B cell (primary cell): ENCODE results near the gene ODAD4. TPM values are rescaled to one million over a fixed set of nuclear protein-coding genes. Genes with fewer than 3 reads are reported as not detected.

Source experiments
- ATAC-seq: fragments of 200-7000 bp; cut with Tn5 transposase; one replicate; pipeline ENCODE4 v1.10.0; 2021; ENCODE audit warnings: low read depth, mild to moderate bottlenecking, moderate number of reproducible peaks, moderate library complexity
- CTCF ChIA-PET: fragments of 350-600 bp; sonication (Branson Sonifier 250); formaldehyde crosslinking; loops from one replicate; lab custom pipeline; 2021; ENCODE audit warnings: antibody characterized with exemption, inconsistent platforms; lab: Charles Lee
- POLR2A ChIA-PET: fragments of 350-600 bp; sonication (Branson Sonifier 250); formaldehyde crosslinking; loops from one replicate; lab custom pipeline; 2021; ENCODE audit warnings: antibody characterized with exemption; lab: Charles Lee
- DNase-seq: peaks from one replicate; pipeline ENCODE4 v3.0.0; 2013
- H2AFZ ChIP-seq: 2 replicates; pipeline ENCODE4 v1.6.1; 2012; ENCODE audit warnings: mild to moderate bottlenecking, low read depth, low read length; ENCODE audit not compliant: insufficient read depth, poor library complexity, severe bottlenecking
- H3K27ac ChIP-seq, 2 donors: 1 replicate in 1 of 2; 2 replicates in 1 of 2; pipeline ENCODE4 v1.5.1; 2012 to 2013; ENCODE audit warnings: low read length in 2 of 2, mild to moderate bottlenecking in 2 of 2, moderate library complexity in 1 of 2
- H3K27me3 ChIP-seq, 4 experiments: fragments of 200-600 bp in 1 of 4; sonication (generic) in 1 of 4; replicated peaks in 1 of 4; 1 replicate in 2 of 4; 2 replicates in 2 of 4; pipeline versions ENCODE4 v1.6.1 to v1.7.0; 2013 to 2016; ENCODE audit warnings: low read length in 3 of 4, mild to moderate bottlenecking in 2 of 4, mixed read lengths in 1 of 4, moderate library complexity in 1 of 4; ENCODE audit not compliant: insufficient read depth in 4 of 4, control insufficient read depth in 3 of 4; ENCODE audit errors: control extremely low read depth in 1 of 4
- H3K36me3 ChIP-seq, 2 experiments: replicated peaks in 1 of 2; 1 replicate in 1 of 2; 2 replicates in 1 of 2; pipeline versions ENCODE4 v1.6.1 to v1.7.1; 2013; ENCODE audit warnings: low read length in 1 of 2; ENCODE audit not compliant: insufficient read depth in 2 of 2, control insufficient read depth in 1 of 2; ENCODE audit errors: control extremely low read depth in 1 of 2, extremely low read depth in 1 of 2
- H3K4me1 ChIP-seq, 2 donors: fragments of 200-600 bp in 1 of 2; sonication (generic) in 1 of 2; 1 replicate in 1 of 2; 2 replicates in 1 of 2; pipeline versions ENCODE4 v1.5.1 to v1.6.1; 2013 to 2017; ENCODE audit warnings: low read length in 2 of 2; ENCODE audit not compliant: control insufficient read depth in 2 of 2, insufficient read depth in 2 of 2
- H3K4me2 ChIP-seq: replicated peaks from 2 replicates; pipeline ENCODE3; 2012; ENCODE audit warnings: mild to moderate bottlenecking, low read depth, low read length; ENCODE audit not compliant: poor library complexity, severe bottlenecking
- H3K4me3 ChIP-seq, 5 experiments: fragments of 200-600 bp in 1 of 5; sonication (generic) in 1 of 5; 1 replicate in 3 of 5; 2 replicates in 2 of 5; pipeline versions ENCODE4 v1.5.1 to v1.7.0; 2011 to 2016; ENCODE audit warnings: low read length in 4 of 5, mild to moderate bottlenecking in 4 of 5, low read depth in 2 of 5, control low read depth in 1 of 5, moderate library complexity in 1 of 5; ENCODE audit not compliant: insufficient read depth in 1 of 5; ENCODE audit errors: control extremely low read depth in 1 of 5, extremely low read depth in 1 of 5
- H3K79me2 ChIP-seq: fragments of 200-600 bp; sonication (generic); one replicate; pipeline ENCODE4 v1.6.0; 2016; ENCODE audit warnings: low read length; ENCODE audit not compliant: control insufficient read depth, insufficient read depth
- H3K9ac ChIP-seq: fragments of 200-600 bp; sonication (generic); 2 replicates; pipeline ENCODE4 v1.6.1; 2017; ENCODE audit warnings: mild to moderate bottlenecking, low read length, moderate library complexity
- H3K9me3 ChIP-seq, 3 donors: one replicate each; pipeline versions ENCODE4 v1.6.1 to v1.7.1; 2013; ENCODE audit warnings: low read length in 2 of 3; ENCODE audit not compliant: control insufficient read depth in 2 of 3, insufficient read depth in 1 of 3; ENCODE audit errors: control extremely low read depth in 1 of 3
- H4K20me1 ChIP-seq: 2 replicates; pipeline ENCODE4 v1.6.0; 2012; ENCODE audit warnings: mild to moderate bottlenecking, low read length; ENCODE audit not compliant: insufficient read depth, control insufficient read depth, poor library complexity, severe bottlenecking
- H3K27ac Mint-ChIP-seq: one replicate; pipeline ENCODE4 v1.8.0; 2021; ENCODE audit warnings: mixed read lengths
- H3K27me3 Mint-ChIP-seq: one replicate; pipeline ENCODE4 v1.8.0; 2021; ENCODE audit warnings: mixed read lengths
- H3K4me1 Mint-ChIP-seq: one replicate; pipeline ENCODE4 v1.8.0; 2021; ENCODE audit warnings: mixed read lengths
- H3K4me3 Mint-ChIP-seq: one replicate; pipeline ENCODE4 v1.8.0; 2021; ENCODE audit warnings: mixed read lengths
- H3K9me3 Mint-ChIP-seq: one replicate; pipeline ENCODE4 v1.8.0; 2022; ENCODE audit warnings: mixed read lengths; ENCODE audit not compliant: insufficient read depth
- EZH2 ChIP-seq: IDR thresholded peaks from 2 replicates; pipeline ENCODE4 v1.6.1; 2012; ENCODE audit warnings: borderline replicate concordance, low read depth, mild to moderate bottlenecking, moderate library complexity, low read length; ENCODE audit not compliant: insufficient read depth, poor library complexity, severe bottlenecking
- WGBS: methylation state at CpG from one replicate; pipeline ENCODE4 v1.1.5; 2013; ENCODE audit warnings: missing lambda C conversion rate; ENCODE audit not compliant: insufficient coverage; 5-methylcytosine and 5-hydroxymethylcytosine counted together
- intact Hi-C: fragments of 100-400 bp; cut with micrococcal nuclease; formaldehyde crosslinking; loops from one replicate; pipeline ENCODE4 v1.10.0; 2022
- polyA plus RNA-seq: library from polyadenylated mRNA; depleted of rRNA; stranded (reverse); fragments of >200 nt; gene quantifications from 2 replicates; pipeline ENCODE4 v1.2.3, GENCODE V29; 2012
- total RNA-seq, 2 donors: library from RNA; stranded (reverse); fragments of 120-200 nt in 1 of 2; gene quantifications; 1 replicate in 1 of 2; 2 replicates in 1 of 2; pipeline versions ENCODE4 v1.2.3 to v1.2.4, GENCODE V29; 2013 to 2022
- TF ChIP-seq, protein P1 (sequence below): fragments of 200-600 bp; IDR thresholded peaks from one replicate; pipeline ENCODE4 v1.8.0; 2022; ENCODE audit warnings: antibody characterized with exemption, mild to moderate bottlenecking

The ODAD4 gene
- total and polyA plus RNA-seq, 2 donors (not counting 1 experiment from before 2014, with no cell fraction given): 0.27 TPM; not detected in 1

DNA sequence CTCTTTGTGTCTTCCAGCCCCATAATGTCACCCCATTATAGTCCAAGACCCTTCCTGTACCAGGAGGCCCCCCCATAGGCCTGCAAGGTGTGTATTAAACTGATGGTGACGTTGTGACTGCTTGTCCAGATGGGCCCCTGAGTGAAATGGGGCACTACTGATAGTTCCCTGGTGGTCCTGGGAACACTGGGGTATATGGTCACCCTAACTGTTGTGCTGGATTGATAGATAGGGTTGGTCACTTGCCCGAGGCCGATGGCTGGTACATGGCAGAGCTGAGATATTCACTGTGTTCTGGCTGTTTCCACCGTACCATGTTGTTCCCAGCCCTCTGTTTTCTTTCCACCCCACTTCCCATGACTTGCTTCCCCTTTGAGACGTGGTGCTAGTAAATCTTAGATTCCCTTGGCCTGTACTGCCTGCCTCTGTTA, 40.5 kb downstream of the ODAD4 start:
- Histone ChIP-seq H3K27ac (no peak overlapping the region), H4K20me1 (peaks cover 39% of the 10 kb centered on the region), H3K79me2 (peaks cover 40% of the 10 kb centered on the region), H3K4me1 (peaks cover 18 to 47% of the 10 kb centered on the region in 2 donors), H3K4me2 (peak overlapping the region; percentile 0), H3K4me3 (no peak overlapping the region), H3K27me3 (no peaks in the 10 kb centered on the region), H3K9ac (no peak overlapping the region), H3K9me3 (peaks cover 0 to 3% (median 0%) of the 10 kb centered on the region in 3 donors), H3K36me3 (peaks cover 7 to 50% of the 10 kb centered on the region in 2 experiments), H2AFZ (no peak overlapping the region)
- intact Hi-C loops: no loop called here
- H3K4me1 Mint-ChIP-seq: peaks cover 43% of the 10 kb centered on the region
- no peaks in the 10 kb centered on the region for H3K9me3 Mint-ChIP-seq
- no peak for ATAC-seq
- WGBS: 90% methylated on average over 4 of the region's 5 CpGs
- POLR2A ChIA-PET: interaction anchor here (0.7 kb wide), 1 partner anchor 11 kb away, joined by 4 read pairs; no protein-coding TSS in a partner anchor
- DNase-seq: no peak
- H3K4me3 Mint-ChIP-seq: no peak overlapping the region
- H3K27ac Mint-ChIP-seq: peak overlapping the region; percentile 63
- TF ChIP-seq, protein P1, sequence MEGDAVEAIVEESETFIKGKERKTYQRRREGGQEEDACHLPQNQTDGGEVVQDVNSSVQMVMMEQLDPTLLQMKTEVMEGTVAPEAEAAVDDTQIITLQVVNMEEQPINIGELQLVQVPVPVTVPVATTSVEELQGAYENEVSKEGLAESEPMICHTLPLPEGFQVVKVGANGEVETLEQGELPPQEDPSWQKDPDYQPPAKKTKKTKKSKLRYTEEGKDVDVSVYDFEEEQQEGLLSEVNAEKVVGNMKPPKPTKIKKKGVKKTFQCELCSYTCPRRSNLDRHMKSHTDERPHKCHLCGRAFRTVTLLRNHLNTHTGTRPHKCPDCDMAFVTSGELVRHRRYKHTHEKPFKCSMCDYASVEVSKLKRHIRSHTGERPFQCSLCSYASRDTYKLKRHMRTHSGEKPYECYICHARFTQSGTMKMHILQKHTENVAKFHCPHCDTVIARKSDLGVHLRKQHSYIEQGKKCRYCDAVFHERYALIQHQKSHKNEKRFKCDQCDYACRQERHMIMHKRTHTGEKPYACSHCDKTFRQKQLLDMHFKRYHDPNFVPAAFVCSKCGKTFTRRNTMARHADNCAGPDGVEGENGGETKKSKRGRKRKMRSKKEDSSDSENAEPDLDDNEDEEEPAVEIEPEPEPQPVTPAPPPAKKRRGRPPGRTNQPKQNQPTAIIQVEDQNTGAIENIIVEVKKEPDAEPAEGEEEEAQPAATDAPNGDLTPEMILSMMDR: no peak
- no peak for TF ChIP-seq EZH2
- CTCF ChIA-PET: interaction anchor here (0.7 to 8.9 kb wide), 2 partner anchors 23 to 48 kb away, joined by 5 to 90 read pairs; partner anchors contain the start of genes DNAJC7 and NKIRAS2
- no peaks in the 10 kb centered on the region for H3K27me3 Mint-ChIP-seq
